GM18499 (cell line): ENCODE data around the gene ISCA1.

ENCODE experiments used
- ATAC-seq: cut with Tn5 transposase; IDR thresholded peaks from one replicate; pipeline ENCODE4 v1.9.1; 2021; ENCODE audit warnings: moderate number of reproducible peaks; ENCODE audit not compliant: insufficient read depth, unreplicated experiment

The ISCA1 gene

DNA sequence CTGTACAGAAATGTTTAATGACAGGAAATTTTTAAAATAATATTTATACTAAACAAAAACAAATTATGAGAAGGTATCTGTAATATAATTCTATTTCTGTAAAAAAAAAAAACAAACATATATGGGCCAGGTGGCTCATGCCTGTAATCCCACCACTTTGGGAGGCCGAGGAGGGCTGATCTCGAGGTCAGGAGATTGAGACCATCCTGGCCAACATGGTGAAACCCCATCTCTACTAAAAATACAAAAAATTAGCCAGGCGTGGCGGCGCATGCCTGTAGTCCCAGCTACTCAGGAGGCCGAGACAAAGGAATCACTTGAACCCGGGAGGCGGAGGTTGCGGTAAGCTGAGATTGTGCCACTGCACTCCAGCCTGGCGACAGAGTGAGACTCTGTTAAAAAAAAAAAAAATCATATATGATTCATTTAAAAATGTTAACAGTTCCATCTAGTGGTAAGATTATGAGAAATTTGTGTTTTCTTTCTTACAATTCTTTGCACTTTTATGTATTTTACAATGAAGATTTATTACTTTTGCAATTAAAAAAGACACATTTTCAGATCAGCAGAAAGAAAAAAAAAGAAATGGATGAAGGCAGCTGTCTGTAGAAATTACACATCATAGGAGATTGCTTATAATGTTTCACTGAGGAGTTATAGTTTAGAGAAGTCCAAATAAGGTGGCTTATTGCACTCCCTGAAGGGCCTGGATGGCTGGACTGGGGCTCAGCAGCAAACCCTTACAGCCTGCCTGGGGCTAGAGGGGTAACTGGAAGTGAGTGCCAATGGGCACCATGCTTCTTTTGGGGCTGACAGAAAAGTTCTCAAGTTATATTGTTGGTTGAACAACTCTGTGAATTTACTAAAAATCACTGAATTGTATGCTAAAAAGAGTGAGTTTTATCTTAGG lies 43.2 kb downstream of the ISCA1 start:
- ATAC-seq, result no peak

GRCh38 chr9:86230858-86231257 lies 51.5 kb downstream of the ISCA1 start:
- ATAC-seq, result no peak

DNA sequence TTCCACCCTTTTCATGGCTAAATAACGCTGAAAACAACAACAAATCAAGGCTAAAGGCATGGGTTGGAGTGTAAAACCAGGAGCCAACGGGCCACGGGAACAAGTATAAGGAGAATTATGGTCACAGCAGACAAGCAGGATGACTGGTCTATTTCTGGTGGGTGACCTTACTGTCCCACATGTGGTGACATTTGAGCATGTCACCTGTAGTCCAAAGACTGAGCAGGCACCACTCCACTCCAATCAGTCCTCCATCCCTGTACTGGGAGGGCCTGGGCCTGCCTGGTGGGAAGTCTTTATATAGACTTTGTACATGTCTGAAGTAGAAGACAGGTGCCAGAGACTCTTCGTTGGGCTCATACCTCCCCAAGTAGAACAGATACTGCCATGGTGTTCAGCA lies 59.7 kb downstream of the ISCA1 start:
- ATAC-seq, result no peak

DNA sequence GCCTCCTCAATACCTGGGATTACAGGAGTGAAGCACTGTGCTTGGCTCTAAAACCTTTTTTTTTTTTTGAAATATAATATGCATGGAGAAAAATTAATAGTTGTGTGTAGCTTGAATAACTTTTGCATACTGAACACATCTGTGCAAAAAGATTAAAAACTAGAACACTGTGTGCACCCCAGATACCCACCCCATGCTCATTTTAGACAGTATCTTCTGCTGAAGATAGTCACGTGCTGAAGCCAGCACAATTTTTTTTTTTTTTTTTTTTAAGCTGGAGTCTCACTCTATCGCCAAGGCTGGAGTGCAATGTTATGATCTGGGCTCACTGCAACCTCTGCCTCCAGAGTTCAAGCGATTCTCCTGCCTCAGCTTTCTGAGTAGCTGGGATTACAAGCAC lies 62.7 kb downstream of the ISCA1 start:
- ATAC-seq, result no peak

- no peak for ATAC-seq
Observed at GRCh38 chr9:86217076-86217755, 65.1 kb downstream of the ISCA1 start.
